B cell (primary cell): ENCODE data around the gene TBXAS1. TPM values are rescaled to one million over a fixed set of nuclear protein-coding genes. Genes with fewer than 3 reads are reported as not detected.

Source experiments
- ATAC-seq: fragments of 200-7000 bp; cut with Tn5 transposase; one replicate; pipeline ENCODE4 v1.10.0; 2021; ENCODE audit warnings: low read depth, mild to moderate bottlenecking, moderate number of reproducible peaks, moderate library complexity
- CTCF ChIA-PET: fragments of 350-600 bp; sonication (Branson Sonifier 250); formaldehyde crosslinking; loops from one replicate; lab custom pipeline; 2021; ENCODE audit warnings: antibody characterized with exemption, inconsistent platforms; lab: Charles Lee
- POLR2A ChIA-PET: fragments of 350-600 bp; sonication (Branson Sonifier 250); formaldehyde crosslinking; loops from one replicate; lab custom pipeline; 2021; ENCODE audit warnings: antibody characterized with exemption; lab: Charles Lee
- DNase-seq: peaks from one replicate; pipeline ENCODE4 v3.0.0; 2013
- H2AFZ ChIP-seq: 2 replicates; pipeline ENCODE4 v1.6.1; 2012; ENCODE audit warnings: mild to moderate bottlenecking, low read depth, low read length; ENCODE audit not compliant: insufficient read depth, poor library complexity, severe bottlenecking
- H3K27ac ChIP-seq, 2 donors: 1 replicate in 1 of 2; 2 replicates in 1 of 2; pipeline ENCODE4 v1.5.1; 2012 to 2013; ENCODE audit warnings: low read length in 2 of 2, mild to moderate bottlenecking in 2 of 2, moderate library complexity in 1 of 2
- H3K27me3 ChIP-seq, 4 experiments: fragments of 200-600 bp in 1 of 4; sonication (generic) in 1 of 4; replicated peaks in 1 of 4; 1 replicate in 2 of 4; 2 replicates in 2 of 4; pipeline versions ENCODE4 v1.6.1 to v1.7.0; 2013 to 2016; ENCODE audit warnings: low read length in 3 of 4, mild to moderate bottlenecking in 2 of 4, mixed read lengths in 1 of 4, moderate library complexity in 1 of 4; ENCODE audit not compliant: insufficient read depth in 4 of 4, control insufficient read depth in 3 of 4; ENCODE audit errors: control extremely low read depth in 1 of 4
- H3K36me3 ChIP-seq, 2 experiments: replicated peaks in 1 of 2; 1 replicate in 1 of 2; 2 replicates in 1 of 2; pipeline versions ENCODE4 v1.6.1 to v1.7.1; 2013; ENCODE audit warnings: low read length in 1 of 2; ENCODE audit not compliant: insufficient read depth in 2 of 2, control insufficient read depth in 1 of 2; ENCODE audit errors: control extremely low read depth in 1 of 2, extremely low read depth in 1 of 2
- H3K4me1 ChIP-seq, 2 donors: fragments of 200-600 bp in 1 of 2; sonication (generic) in 1 of 2; 1 replicate in 1 of 2; 2 replicates in 1 of 2; pipeline versions ENCODE4 v1.5.1 to v1.6.1; 2013 to 2017; ENCODE audit warnings: low read length in 2 of 2; ENCODE audit not compliant: control insufficient read depth in 2 of 2, insufficient read depth in 2 of 2
- H3K4me2 ChIP-seq: replicated peaks from 2 replicates; pipeline ENCODE3; 2012; ENCODE audit warnings: mild to moderate bottlenecking, low read depth, low read length; ENCODE audit not compliant: poor library complexity, severe bottlenecking
- H3K4me3 ChIP-seq, 5 experiments: fragments of 200-600 bp in 1 of 5; sonication (generic) in 1 of 5; 1 replicate in 3 of 5; 2 replicates in 2 of 5; pipeline versions ENCODE4 v1.5.1 to v1.7.0; 2011 to 2016; ENCODE audit warnings: low read length in 4 of 5, mild to moderate bottlenecking in 4 of 5, low read depth in 2 of 5, control low read depth in 1 of 5, moderate library complexity in 1 of 5; ENCODE audit not compliant: insufficient read depth in 1 of 5; ENCODE audit errors: control extremely low read depth in 1 of 5, extremely low read depth in 1 of 5
- H3K79me2 ChIP-seq: fragments of 200-600 bp; sonication (generic); one replicate; pipeline ENCODE4 v1.6.0; 2016; ENCODE audit warnings: low read length; ENCODE audit not compliant: control insufficient read depth, insufficient read depth
- H3K9ac ChIP-seq: fragments of 200-600 bp; sonication (generic); 2 replicates; pipeline ENCODE4 v1.6.1; 2017; ENCODE audit warnings: mild to moderate bottlenecking, low read length, moderate library complexity
- H3K9me3 ChIP-seq, 3 donors: one replicate each; pipeline versions ENCODE4 v1.6.1 to v1.7.1; 2013; ENCODE audit warnings: low read length in 2 of 3; ENCODE audit not compliant: control insufficient read depth in 2 of 3, insufficient read depth in 1 of 3; ENCODE audit errors: control extremely low read depth in 1 of 3
- H4K20me1 ChIP-seq: 2 replicates; pipeline ENCODE4 v1.6.0; 2012; ENCODE audit warnings: mild to moderate bottlenecking, low read length; ENCODE audit not compliant: insufficient read depth, control insufficient read depth, poor library complexity, severe bottlenecking
- H3K27ac Mint-ChIP-seq: one replicate; pipeline ENCODE4 v1.8.0; 2021; ENCODE audit warnings: mixed read lengths
- H3K27me3 Mint-ChIP-seq: one replicate; pipeline ENCODE4 v1.8.0; 2021; ENCODE audit warnings: mixed read lengths
- H3K4me1 Mint-ChIP-seq: one replicate; pipeline ENCODE4 v1.8.0; 2021; ENCODE audit warnings: mixed read lengths
- H3K4me3 Mint-ChIP-seq: one replicate; pipeline ENCODE4 v1.8.0; 2021; ENCODE audit warnings: mixed read lengths
- H3K9me3 Mint-ChIP-seq: one replicate; pipeline ENCODE4 v1.8.0; 2022; ENCODE audit warnings: mixed read lengths; ENCODE audit not compliant: insufficient read depth
- EZH2 ChIP-seq: IDR thresholded peaks from 2 replicates; pipeline ENCODE4 v1.6.1; 2012; ENCODE audit warnings: borderline replicate concordance, low read depth, mild to moderate bottlenecking, moderate library complexity, low read length; ENCODE audit not compliant: insufficient read depth, poor library complexity, severe bottlenecking
- WGBS: methylation state at CpG from one replicate; pipeline ENCODE4 v1.1.5; 2013; ENCODE audit warnings: missing lambda C conversion rate; ENCODE audit not compliant: insufficient coverage; 5-methylcytosine and 5-hydroxymethylcytosine counted together
- intact Hi-C: fragments of 100-400 bp; cut with micrococcal nuclease; formaldehyde crosslinking; loops from one replicate; pipeline ENCODE4 v1.10.0; 2022
- polyA plus RNA-seq: library from polyadenylated mRNA; depleted of rRNA; stranded (reverse); fragments of >200 nt; gene quantifications from 2 replicates; pipeline ENCODE4 v1.2.3, GENCODE V29; 2012
- total RNA-seq, 2 donors: library from RNA; stranded (reverse); fragments of 120-200 nt in 1 of 2; gene quantifications; 1 replicate in 1 of 2; 2 replicates in 1 of 2; pipeline versions ENCODE4 v1.2.3 to v1.2.4, GENCODE V29; 2013 to 2022
- TF ChIP-seq, protein P1 (sequence below): fragments of 200-600 bp; IDR thresholded peaks from one replicate; pipeline ENCODE4 v1.8.0; 2022; ENCODE audit warnings: antibody characterized with exemption, mild to moderate bottlenecking

Gene TBXAS1
- total and polyA plus RNA-seq, 2 donors (not counting 1 experiment from before 2014, with no cell fraction given), result 8.1 to 21.0 TPM

GRCh38 chr7:139930286-139930965 is 101.4 kb downstream of the TBXAS1 start:
- H3K4me1 Mint-ChIP-seq, result no peaks in the 10 kb centered on the region
- H3K4me2 ChIP-seq, result no peak overlapping the region
- TF ChIP-seq, protein P1, sequence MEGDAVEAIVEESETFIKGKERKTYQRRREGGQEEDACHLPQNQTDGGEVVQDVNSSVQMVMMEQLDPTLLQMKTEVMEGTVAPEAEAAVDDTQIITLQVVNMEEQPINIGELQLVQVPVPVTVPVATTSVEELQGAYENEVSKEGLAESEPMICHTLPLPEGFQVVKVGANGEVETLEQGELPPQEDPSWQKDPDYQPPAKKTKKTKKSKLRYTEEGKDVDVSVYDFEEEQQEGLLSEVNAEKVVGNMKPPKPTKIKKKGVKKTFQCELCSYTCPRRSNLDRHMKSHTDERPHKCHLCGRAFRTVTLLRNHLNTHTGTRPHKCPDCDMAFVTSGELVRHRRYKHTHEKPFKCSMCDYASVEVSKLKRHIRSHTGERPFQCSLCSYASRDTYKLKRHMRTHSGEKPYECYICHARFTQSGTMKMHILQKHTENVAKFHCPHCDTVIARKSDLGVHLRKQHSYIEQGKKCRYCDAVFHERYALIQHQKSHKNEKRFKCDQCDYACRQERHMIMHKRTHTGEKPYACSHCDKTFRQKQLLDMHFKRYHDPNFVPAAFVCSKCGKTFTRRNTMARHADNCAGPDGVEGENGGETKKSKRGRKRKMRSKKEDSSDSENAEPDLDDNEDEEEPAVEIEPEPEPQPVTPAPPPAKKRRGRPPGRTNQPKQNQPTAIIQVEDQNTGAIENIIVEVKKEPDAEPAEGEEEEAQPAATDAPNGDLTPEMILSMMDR, result no peak
- no peak for TF ChIP-seq EZH2
- WGBS, result 100% methylated on average over 4 of the region's 6 CpGs
- H4K20me1 ChIP-seq, result no peaks in the 10 kb centered on the region
- H3K27ac Mint-ChIP-seq, result no peak overlapping the region
- H3K9ac ChIP-seq, result no peak overlapping the region
- H3K27me3 Mint-ChIP-seq, result peaks cover 8% of the 10 kb centered on the region
- no peaks in the 10 kb centered on the region for H3K36me3 ChIP-seq
- intact Hi-C loops, result no loop called here
- ATAC-seq (no peak), DNase-seq (no peak)
- ChIA-PET CTCF (no interaction called here), POLR2A (no interaction called here)
- H3K4me3 ChIP-seq, result no peak overlapping the region
- H3K27me3 ChIP-seq, result no peaks in the 10 kb centered on the region
- no peak overlapping the region for H3K4me3 Mint-ChIP-seq
- H3K4me1 ChIP-seq, result no peaks in the 10 kb centered on the region
- H3K9me3 ChIP-seq, result no peaks in the 10 kb centered on the region
- H3K9me3 Mint-ChIP-seq, result no peaks in the 10 kb centered on the region
- H2AFZ ChIP-seq, result no peak overlapping the region
- no peaks in the 10 kb centered on the region for H3K79me2 ChIP-seq
- H3K27ac ChIP-seq, result no peak overlapping the region

DNA sequence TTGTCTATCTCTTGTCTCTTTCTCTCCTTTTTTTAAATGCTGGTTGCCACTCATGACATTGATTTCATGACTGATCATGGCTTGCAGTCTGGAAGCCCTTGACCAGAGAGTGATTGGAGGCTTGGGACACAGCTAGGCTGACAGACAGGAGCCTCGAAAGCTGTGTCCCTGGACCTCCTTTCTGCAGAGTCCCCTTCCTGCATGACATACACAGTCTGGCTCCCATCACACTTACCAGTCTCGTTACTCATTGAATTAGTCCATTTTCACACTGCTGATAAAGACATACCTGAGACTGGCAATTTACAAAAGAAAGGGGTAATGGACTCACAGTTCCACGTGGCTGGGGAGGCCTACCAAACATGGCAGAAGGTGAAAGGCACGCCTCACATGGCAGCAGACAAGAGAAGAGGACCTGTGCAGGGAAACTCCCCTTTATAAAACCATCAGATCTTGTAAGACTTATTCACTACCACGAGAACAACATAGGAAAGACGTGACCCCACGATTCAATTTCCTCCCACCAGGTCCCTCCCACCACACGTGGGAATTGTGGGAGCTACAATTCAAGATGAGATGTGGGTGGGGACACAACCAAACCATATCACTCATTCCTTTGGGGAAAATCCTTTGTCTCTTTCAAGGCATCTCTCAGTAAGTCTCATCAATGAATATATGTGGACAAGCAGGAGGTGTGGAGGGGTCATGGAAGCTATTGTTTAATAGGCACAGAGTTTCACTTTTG is 102.3 kb downstream of the TBXAS1 start:
- no peaks in the 10 kb centered on the region for H4K20me1 ChIP-seq
- Mint-ChIP-seq H3K27me3 (peaks cover 6% of the 10 kb centered on the region), H3K4me3 (no peak overlapping the region), H3K27ac (no peak overlapping the region), H3K4me1 (no peaks in the 10 kb centered on the region), H3K9me3 (no peaks in the 10 kb centered on the region)
- no peaks in the 10 kb centered on the region for H3K27me3 ChIP-seq
- H3K9ac ChIP-seq, result no peak overlapping the region
- H3K4me3 ChIP-seq, result no peak overlapping the region
- CTCF ChIA-PET, result interaction anchor here (0.6 kb wide), 1 partner anchor 707 kb away, joined by 3 read pairs; no protein-coding TSS in a partner anchor
- DNase-seq (no peak), ATAC-seq (no peak)
- WGBS, result 86% methylated on average over 4 of the region's 8 CpGs
- H3K36me3 ChIP-seq, result no peaks in the 10 kb centered on the region
- no peak overlapping the region for H3K27ac ChIP-seq
- no peak overlapping the region for H3K4me2 ChIP-seq
- H3K9me3 ChIP-seq, result no peaks in the 10 kb centered on the region
- no peaks in the 10 kb centered on the region for H3K79me2 ChIP-seq
- TF ChIP-seq, protein P1, result no peak
- TF ChIP-seq EZH2, result no peak
- H3K4me1 ChIP-seq, result no peaks in the 10 kb centered on the region
- POLR2A ChIA-PET, result no interaction called here
- no peak overlapping the region for H2AFZ ChIP-seq
- intact Hi-C loops, result no loop called here
